ENCODE measurements around the gene JUND. TPM values are rescaled to one million over a fixed set of nuclear protein-coding genes. Genes with fewer than 3 reads are reported as not detected.

Gene JUND
- total and polyA plus RNA-seq, 2 of the 4 experiments (the other 2 are of a cell fraction), result 14.2 to 77.2 TPM

DNA sequence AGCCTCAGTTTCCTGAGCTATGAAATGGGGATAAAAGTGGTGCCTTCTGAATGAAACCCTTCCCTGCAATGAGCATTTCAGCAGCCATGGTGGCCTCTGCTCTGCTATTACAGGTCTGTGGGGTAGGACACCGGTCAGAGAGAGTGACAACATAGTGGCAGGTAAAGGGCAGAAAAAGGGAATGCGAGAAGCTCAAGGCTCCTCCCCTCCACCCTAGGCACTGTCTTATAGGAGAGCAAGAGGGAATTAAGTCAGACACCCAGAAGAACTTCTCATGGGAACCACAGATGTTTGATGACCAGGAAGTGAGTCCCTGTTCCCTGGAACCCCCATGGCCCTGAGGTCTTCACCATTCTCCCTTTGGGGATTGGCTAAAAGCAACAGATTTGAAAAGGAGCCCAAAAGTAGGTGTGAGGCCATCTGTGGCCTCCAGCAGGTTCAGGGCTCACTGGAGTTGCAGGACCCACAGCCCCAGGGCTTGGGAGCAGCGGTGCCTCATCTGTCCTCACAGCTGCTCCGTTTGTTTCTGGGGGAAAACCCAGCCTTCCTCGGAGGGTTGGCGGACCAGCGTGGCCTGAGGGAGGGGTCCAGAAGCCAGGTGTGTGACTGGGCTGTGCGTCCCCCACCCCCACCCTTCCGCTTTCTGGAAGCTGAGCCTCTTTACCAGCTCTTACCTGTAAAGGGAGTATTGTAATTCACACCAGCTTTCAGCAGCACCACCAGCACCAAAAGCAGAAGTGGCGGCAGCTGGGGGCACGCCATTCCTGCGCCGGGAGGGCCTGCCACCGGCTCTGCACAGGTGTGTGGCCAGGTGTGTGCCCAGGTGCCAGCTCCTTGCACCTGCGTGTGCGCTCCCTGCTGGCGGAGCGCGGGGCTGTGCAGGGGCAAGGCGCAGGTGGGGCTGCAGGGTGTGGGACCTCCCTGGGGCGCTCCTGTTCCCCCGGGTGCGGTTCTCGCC is 26.6 kb downstream of the JUND start:
- Histone ChIP-seq H3K4ac (ENCODE audit: low read depth, low read length) (no peak overlapping the region), H2AFZ (replicated peaks; ENCODE audit: low read length, poor library complexity) (no peak overlapping the region), H4K5ac (ENCODE audit: low read depth, low read length) (no peak overlapping the region), H3K18ac (ENCODE audit: low read depth, low read length) (no peak overlapping the region), H3K4me3 (ENCODE audit: insufficient read depth, low read depth, low read length) (no peak overlapping the region), H3K27ac (ENCODE audit: insufficient read depth, low read length) (no peak overlapping the region), H3K4me1 (ENCODE audit: control insufficient read depth, insufficient read depth, low read length) (no peaks in the 10 kb centered on the region), H3K9me3 (ENCODE audit: control insufficient read depth, insufficient read depth, low read length) (no peaks in the 10 kb centered on the region), H2AK9ac (replicated peaks; ENCODE audit: low read depth, low read length, poor library complexity) (no peak overlapping the region), H3K9ac (ENCODE audit: low read depth, low read length) (no peak overlapping the region), H3K14ac (replicated peaks; ENCODE audit: low read depth, low read length) (no peak overlapping the region), H3K4me2 (ENCODE audit: low read depth, low read length) (no peak overlapping the region), H3K36me3 (ENCODE audit: control insufficient read depth, insufficient read depth, low read length) (no peaks in the 10 kb centered on the region), H4K91ac (ENCODE audit: insufficient read depth, low read depth, low read length) (no peak overlapping the region), H2BK15ac (ENCODE audit: low read depth, low read length) (no peak overlapping the region), H3K23ac (ENCODE audit: low read depth, low read length) (no peak overlapping the region), H3K27me3 (ENCODE audit: control insufficient read depth, insufficient read depth, low read length) (peaks cover 22% of the 10 kb centered on the region), H3K9me1 (ENCODE audit: insufficient read depth, low read length) (no peaks in the 10 kb centered on the region), H2BK5ac (ENCODE audit: low read depth, low read length, poor library complexity, severe bottlenecking) (no peak overlapping the region), H2BK20ac (ENCODE audit: low read depth, low read length) (no peak overlapping the region), H3K79me1 (ENCODE audit: low read depth in 1 of 2, low read length in 2 of 2) (no peaks in the 10 kb centered on the region), H2AK5ac (ENCODE audit: low read depth, low read length) (no peak overlapping the region), H4K20me1 (ENCODE audit: insufficient read depth, low read length) (no peaks in the 10 kb centered on the region), H2BK120ac (ENCODE audit: low read depth, low read length) (no peak overlapping the region), H4K8ac (ENCODE audit: low read depth in 2 of 2, low read length in 2 of 2) (no peak overlapping the region), H3K56ac (ENCODE audit: extremely low read depth, insufficient read depth, low read length) (no peak overlapping the region)
- WGBS, 2 experiments (ENCODE audit: extremely low coverage in 2 of 2, insufficient read length in 1 of 2), result 16% methylated on average over 10 of the region's 24 CpGs; no CpG with 5 or more reads in 1 of the 2 experiments
- ATAC-seq (ENCODE audit: low read depth) (no peak), DNase-seq (no peak)
- POLR2A ChIA-PET (ENCODE audit: unreplicated experiment), result no interaction called here
- in situ Hi-C loops (cut with MboI; ENCODE audit: low sequenced_read_pairs), result loop anchor here (5.0 kb wide), 1 partner anchor 143 kb away; no protein-coding TSS in a partner anchor
- TF ChIP-seq POLR2A (IDR thresholded peaks at IDR 0.05; ENCODE audit: low read depth, low read length), result no peak
- no peak for TF ChIP-seq BHLHE40 (IDR thresholded peaks at IDR 0.05; ENCODE audit: low read depth, low read length)
- TF ChIP-seq NFE2L2 (IDR thresholded peaks at IDR 0.05; ENCODE audit: low read depth, low read length), result no peak
- intact Hi-C loops (cut with micrococcal nuclease), result loop anchor here (5.0 kb wide), 1 partner anchor 83 kb away; the partner anchor contains the start of gene IFI30
- no TSS peak for BruUV-seq (replicated peaks)
- CTCF ChIA-PET, result interaction anchor here (0.5 to 1.2 kb wide), 2 partner anchors 9 to 74 kb away, joined by 3 to 4 read pairs; no protein-coding TSS in a partner anchor
- dilution Hi-C loops (cut with HindIII; ENCODE audit: low sequenced_read_pairs, unreplicated experiment), result no loop called here
